H9 (cell line): ENCODE results near the gene MRPL43. TPM values are rescaled to one million over a fixed set of nuclear protein-coding genes. Genes with fewer than 3 reads are reported as not detected.

Experiments
- DNase-seq: peaks from one replicate; pipeline ENCODE4 v3.0.0-alpha.2; 2017
- H2AFZ ChIP-seq: one replicate; pipeline ENCODE4 v1.6.1; 2013; ENCODE audit warnings: mild to moderate bottlenecking, low read length, control low read depth, moderate library complexity
- H2AK5ac ChIP-seq: 2 replicates; pipeline ENCODE4 v1.6.1; 2013; ENCODE audit warnings: low read length, control low read depth, mixed read lengths; ENCODE audit not compliant: insufficient read length
- H2BK120ac ChIP-seq: one replicate; pipeline ENCODE4 v1.6.1; 2013; ENCODE audit warnings: low read depth, mild to moderate bottlenecking, low read length, control low read depth, inconsistent platforms; ENCODE audit not compliant: poor library complexity, severe bottlenecking
- H2BK12ac ChIP-seq: 2 replicates; pipeline ENCODE4 v1.6.1; 2013; ENCODE audit warnings: low read length, control low read depth, mixed read lengths, low read depth; ENCODE audit not compliant: insufficient read length
- H2BK15ac ChIP-seq: 2 replicates; pipeline ENCODE4 v1.6.1; 2013; ENCODE audit warnings: low read depth, low read length, control low read depth
- H2BK20ac ChIP-seq: one replicate; pipeline ENCODE4 v1.6.1; 2013; ENCODE audit warnings: low read depth, mild to moderate bottlenecking, low read length, control low read depth, inconsistent platforms; ENCODE audit not compliant: poor library complexity, severe bottlenecking
- H2BK5ac ChIP-seq: 2 replicates; pipeline ENCODE4 v1.6.1; 2013; ENCODE audit warnings: low read length, control low read depth, mixed read lengths; ENCODE audit not compliant: insufficient read length
- H3K14ac ChIP-seq: 2 replicates; pipeline ENCODE4 v1.6.1; 2013; ENCODE audit warnings: low read length, control low read depth; ENCODE audit not compliant: insufficient read depth
- H3K18ac ChIP-seq: 2 replicates; pipeline ENCODE4 v1.6.1; 2013; ENCODE audit warnings: low read depth, mild to moderate bottlenecking, mixed read lengths, low read length, control low read depth; ENCODE audit not compliant: insufficient read length
- H3K23ac ChIP-seq: 2 replicates; pipeline ENCODE4 v1.6.1; 2013; ENCODE audit warnings: low read length, control low read depth, mixed read lengths, low read depth; ENCODE audit not compliant: insufficient read length
- H3K23me2 ChIP-seq: 2 replicates; pipeline ENCODE4 v1.6.1; 2013; ENCODE audit warnings: low read depth, mild to moderate bottlenecking, mixed read lengths, low read length, control low read depth; ENCODE audit not compliant: insufficient read length, poor library complexity, severe bottlenecking
- H3K27ac ChIP-seq: 2 replicates; pipeline ENCODE4 v1.5.1; 2013; ENCODE audit warnings: low read length, control low read depth, mixed read lengths, low read depth; ENCODE audit not compliant: insufficient read length
- H3K27me3 ChIP-seq: 2 replicates; pipeline ENCODE4 v1.6.1; 2013; ENCODE audit warnings: low read length, control low read depth, inconsistent platforms; ENCODE audit not compliant: insufficient read depth
- H3K4ac ChIP-seq: 2 replicates; pipeline ENCODE4 v1.6.1; 2013; ENCODE audit warnings: low read depth, mild to moderate bottlenecking, control low read depth, inconsistent platforms, low read length, moderate library complexity
- H3K4me1 ChIP-seq: 2 replicates; pipeline ENCODE4 v1.6.1; 2013; ENCODE audit warnings: low read length, control low read depth, inconsistent platforms; ENCODE audit not compliant: insufficient read depth
- H3K4me2 ChIP-seq: 2 replicates; pipeline ENCODE4 v1.6.1; 2013; ENCODE audit warnings: low read length, control low read depth, mixed read lengths; ENCODE audit not compliant: insufficient read length, insufficient read depth
- H3K56ac ChIP-seq: 2 replicates; pipeline ENCODE4 v1.6.1; 2013; ENCODE audit warnings: low read depth, mild to moderate bottlenecking, mixed read lengths, low read length, control low read depth; ENCODE audit not compliant: insufficient read length
- H3K79me1 ChIP-seq: 2 replicates; pipeline ENCODE4 v1.6.1; 2013; ENCODE audit warnings: low read depth, mild to moderate bottlenecking, moderate library complexity, low read length, control low read depth, inconsistent platforms; ENCODE audit not compliant: insufficient read depth, poor library complexity, severe bottlenecking
- H3K79me2 ChIP-seq: 2 replicates; pipeline ENCODE4 v1.6.1; 2013; ENCODE audit warnings: low read length, control low read depth, inconsistent platforms; ENCODE audit not compliant: insufficient read depth
- H3K9ac ChIP-seq: 2 replicates; pipeline ENCODE4 v1.6.1; 2013; ENCODE audit warnings: low read length, control low read depth, mixed read lengths; ENCODE audit not compliant: insufficient read length; ENCODE audit errors: extremely low read depth
- H3K9me3 ChIP-seq: one replicate; pipeline ENCODE4 v1.6.1; 2013; ENCODE audit warnings: low read depth, low read length, inconsistent platforms; ENCODE audit not compliant: control insufficient read depth
- H3T11ph ChIP-seq: one replicate; pipeline ENCODE4 v1.6.1; 2013; ENCODE audit warnings: mild to moderate bottlenecking, low read length, control low read depth, inconsistent platforms
- H4K20me1 ChIP-seq: one replicate; pipeline ENCODE4 v1.6.1; 2013; ENCODE audit not compliant: control insufficient read depth, insufficient read length, insufficient read depth
- H4K5ac ChIP-seq: 2 replicates; pipeline ENCODE4 v1.6.1; 2013; ENCODE audit warnings: low read depth, mild to moderate bottlenecking, mixed read lengths, low read length, control low read depth; ENCODE audit not compliant: insufficient read length
- H4K8ac ChIP-seq: replicated peaks from 2 replicates; pipeline ENCODE4 v1.6.1; 2013; ENCODE audit warnings: low read length, control low read depth, mixed read lengths, low read depth; ENCODE audit not compliant: insufficient read length
- H4K91ac ChIP-seq: 2 replicates; pipeline ENCODE4 v1.6.1; 2013; ENCODE audit warnings: low read depth, mild to moderate bottlenecking, moderate library complexity, mixed read lengths, low read length, control low read depth; ENCODE audit not compliant: insufficient read length
- H3K27ac Mint-ChIP-seq, 3 experiments: 2 replicates in 2 of 3; 3 replicates in 1 of 3; pipeline ENCODE4 v1.8.0; 2020 to 2021; ENCODE audit warnings: mixed read lengths in 3 of 3, mild to moderate bottlenecking in 1 of 3, moderate library complexity in 1 of 3
- H3K27me3 Mint-ChIP-seq: 2 replicates; pipeline ENCODE4 v1.8.0; 2021; ENCODE audit warnings: low read depth, mild to moderate bottlenecking, moderate library complexity, mixed read lengths
- H3K36me3 Mint-ChIP-seq, 3 experiments: 2 replicates in 2 of 3; 3 replicates in 1 of 3; pipeline ENCODE4 v1.8.0; 2020 to 2021; ENCODE audit warnings: low read depth in 3 of 3, mixed read lengths in 3 of 3; ENCODE audit not compliant: insufficient read depth in 1 of 3
- H3K4me1 Mint-ChIP-seq, 2 experiments: 2 replicates each; pipeline ENCODE4 v1.8.0; 2020; ENCODE audit warnings: mixed read lengths in 2 of 2
- H3K4me3 Mint-ChIP-seq, 2 experiments: 2 replicates in 1 of 2; 3 replicates in 1 of 2; pipeline ENCODE4 v1.8.0; 2020 to 2021; ENCODE audit warnings: mild to moderate bottlenecking in 2 of 2, mixed read lengths in 2 of 2, moderate library complexity in 1 of 2
- H3K9me3 Mint-ChIP-seq, 2 experiments: 2 replicates in 1 of 2; 3 replicates in 1 of 2; pipeline ENCODE4 v1.8.0; 2020; ENCODE audit warnings: mild to moderate bottlenecking in 2 of 2, mixed read lengths in 2 of 2, moderate library complexity in 1 of 2
- WGBS: extraction: QIAGEN DNeasy Blood & Tissue Kit; methylation state at CpG from one replicate; pipeline ENCODE4 v1.1.7; 2013; ENCODE audit warnings: missing lambda C conversion rate, low lambda C conversion rate, mixed read lengths; ENCODE audit not compliant: insufficient read length; ENCODE audit errors: extremely low coverage; 5-methylcytosine and 5-hydroxymethylcytosine counted together
- total RNA-seq: library from RNA; stranded (reverse); gene quantifications from 2 replicates; pipeline ENCODE4 v1.2.1, GENCODE V29; 2021
- TF ChIP-seq, protein P1 (sequence below): fragments of 200-600 bp; sonication (generic); conservative IDR thresholded peaks from 3 replicates; pipeline ENCODE4 v1.8.0; 2021; ENCODE audit warnings: antibody characterized with exemption, mild to moderate bottlenecking

MRPL43 gene
- total RNA-seq, 1 experiment from 2014 or later = 70.3 TPM

GRCh38 chr10:101014230-101014884 lies 27.1 kb upstream of the MRPL43 start:
- DNase-seq = peak; percentile 81
- no peak overlapping the region for H2BK5ac ChIP-seq
- no peaks in the 10 kb centered on the region for H4K20me1 ChIP-seq
- H3K9me3 Mint-ChIP-seq = no peaks in the 10 kb centered on the region; a peak in 1 of 5 replicates
- no peak overlapping the region for H3T11ph ChIP-seq
- no peaks in the 10 kb centered on the region for H3K79me2 ChIP-seq
- no peaks in the 10 kb centered on the region for H3K79me1 ChIP-seq
- no peak overlapping the region for H2AFZ ChIP-seq
- no peak overlapping the region for H3K27ac ChIP-seq
- no peak overlapping the region for H4K91ac ChIP-seq
- no peak overlapping the region for H2BK12ac ChIP-seq
- no peaks in the 10 kb centered on the region for H3K9me3 ChIP-seq
- no peak overlapping the region for H3K18ac ChIP-seq
- H2AK5ac ChIP-seq = no peak overlapping the region
- H3K4me2 ChIP-seq = no peak overlapping the region
- H4K8ac ChIP-seq = no peak overlapping the region
- TF ChIP-seq, protein P1, sequence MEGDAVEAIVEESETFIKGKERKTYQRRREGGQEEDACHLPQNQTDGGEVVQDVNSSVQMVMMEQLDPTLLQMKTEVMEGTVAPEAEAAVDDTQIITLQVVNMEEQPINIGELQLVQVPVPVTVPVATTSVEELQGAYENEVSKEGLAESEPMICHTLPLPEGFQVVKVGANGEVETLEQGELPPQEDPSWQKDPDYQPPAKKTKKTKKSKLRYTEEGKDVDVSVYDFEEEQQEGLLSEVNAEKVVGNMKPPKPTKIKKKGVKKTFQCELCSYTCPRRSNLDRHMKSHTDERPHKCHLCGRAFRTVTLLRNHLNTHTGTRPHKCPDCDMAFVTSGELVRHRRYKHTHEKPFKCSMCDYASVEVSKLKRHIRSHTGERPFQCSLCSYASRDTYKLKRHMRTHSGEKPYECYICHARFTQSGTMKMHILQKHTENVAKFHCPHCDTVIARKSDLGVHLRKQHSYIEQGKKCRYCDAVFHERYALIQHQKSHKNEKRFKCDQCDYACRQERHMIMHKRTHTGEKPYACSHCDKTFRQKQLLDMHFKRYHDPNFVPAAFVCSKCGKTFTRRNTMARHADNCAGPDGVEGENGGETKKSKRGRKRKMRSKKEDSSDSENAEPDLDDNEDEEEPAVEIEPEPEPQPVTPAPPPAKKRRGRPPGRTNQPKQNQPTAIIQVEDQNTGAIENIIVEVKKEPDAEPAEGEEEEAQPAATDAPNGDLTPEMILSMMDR = peak; percentile 80
- H3K23me2 ChIP-seq = peaks cover 10% of the 10 kb centered on the region
- peaks cover 26 to 38% of the 10 kb centered on the region in 2 experiments for H3K4me1 Mint-ChIP-seq
- H2BK15ac ChIP-seq = no peak overlapping the region
- no peaks in the 10 kb centered on the region for H3K4me1 ChIP-seq
- H3K27ac Mint-ChIP-seq = no peak overlapping the region; a peak in 1 of 7 replicates
- no peaks in the 10 kb centered on the region for H3K36me3 Mint-ChIP-seq
- H2BK20ac ChIP-seq = no peak overlapping the region
- H3K23ac ChIP-seq = no peak overlapping the region
- H3K14ac ChIP-seq = no peak overlapping the region
- peaks cover 57% of the 10 kb centered on the region for H3K27me3 Mint-ChIP-seq
- no peak overlapping the region for H4K5ac ChIP-seq
- no peak overlapping the region for H2BK120ac ChIP-seq
- no peak overlapping the region for H3K56ac ChIP-seq
- no CpG with 5 or more reads among the region's 11 CpGs for WGBS
- H3K4me3 Mint-ChIP-seq = peak overlapping the region in 1 of 2 experiments; percentile 22; a peak in 1 of 5 replicates
- H3K27me3 ChIP-seq = peaks cover 17% of the 10 kb centered on the region; the same call in 1 of the 2 replicates
- H3K9ac ChIP-seq = no peak overlapping the region
- no peak overlapping the region for H3K4ac ChIP-seq
